Glomerular visceral epithelial cell (primary cell): Measurements from ENCODE around the gene CASKIN1.

ENCODE experiments used
- DNase-seq: peaks from one replicate; pipeline ENCODE4 v3.0.0-alpha.2; 2016; ENCODE audit errors: extremely low spot score

CASKIN1 gene

DNA sequence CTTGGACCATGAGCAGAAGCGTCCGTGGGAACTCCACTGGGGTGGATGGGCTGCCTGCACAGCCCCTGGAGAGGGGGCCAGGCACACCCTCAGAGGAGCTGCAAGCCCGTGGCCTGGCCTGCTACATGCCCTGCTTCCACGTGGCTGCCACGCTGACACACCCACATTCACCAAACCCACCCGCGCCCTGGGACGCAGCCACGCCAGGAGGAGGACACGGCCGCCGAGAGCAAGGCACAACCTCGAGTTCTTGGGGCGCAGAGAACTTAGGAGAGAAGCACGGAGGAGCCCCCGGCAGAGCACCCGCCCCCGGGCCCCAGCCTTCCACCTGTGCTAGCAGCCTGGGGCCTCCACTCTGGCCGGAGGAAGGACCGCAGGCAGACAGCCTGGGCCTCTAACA, 18.8 kb downstream of the CASKIN1 start:
- DNase-seq: no peak

DNA sequence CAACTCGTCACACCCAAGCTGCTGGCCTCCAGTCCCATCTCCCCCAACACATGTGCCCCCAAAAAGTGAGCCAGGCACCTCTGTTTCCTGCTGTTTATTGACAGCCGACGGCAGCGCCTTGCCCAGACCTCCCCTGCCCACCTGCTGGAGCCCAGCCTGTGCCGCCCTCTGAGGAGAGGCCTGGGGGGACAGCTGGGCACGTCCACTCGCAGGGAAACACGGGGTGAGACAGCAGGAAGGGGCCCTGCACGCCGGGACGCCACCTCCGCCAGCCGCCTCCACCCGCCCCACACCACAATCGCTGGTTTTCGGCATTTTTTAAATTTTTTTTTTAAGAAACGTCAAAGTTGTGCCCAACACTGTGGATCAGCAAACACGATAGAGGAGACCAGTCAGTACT, 19.3 kb downstream of the CASKIN1 start:
- no peak for DNase-seq

DNA sequence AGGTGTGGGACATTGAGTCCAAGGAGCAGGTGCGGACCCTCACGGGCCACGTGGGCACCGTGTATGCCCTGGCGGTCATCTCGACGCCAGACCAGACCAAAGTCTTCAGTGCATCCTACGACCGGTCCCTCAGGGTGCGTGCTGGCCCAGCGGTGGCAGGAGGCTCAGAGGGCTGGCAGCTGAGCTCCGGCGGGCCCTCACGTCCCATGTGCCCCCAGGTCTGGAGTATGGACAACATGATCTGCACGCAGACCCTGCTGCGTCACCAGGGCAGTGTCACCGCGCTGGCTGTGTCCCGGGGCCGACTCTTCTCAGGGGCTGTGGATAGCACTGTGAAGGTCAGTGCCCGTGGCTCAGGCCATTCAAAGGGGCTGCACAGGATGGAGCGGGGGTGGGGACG, 20.4 kb downstream of the CASKIN1 start:
- no peak for DNase-seq

DNA sequence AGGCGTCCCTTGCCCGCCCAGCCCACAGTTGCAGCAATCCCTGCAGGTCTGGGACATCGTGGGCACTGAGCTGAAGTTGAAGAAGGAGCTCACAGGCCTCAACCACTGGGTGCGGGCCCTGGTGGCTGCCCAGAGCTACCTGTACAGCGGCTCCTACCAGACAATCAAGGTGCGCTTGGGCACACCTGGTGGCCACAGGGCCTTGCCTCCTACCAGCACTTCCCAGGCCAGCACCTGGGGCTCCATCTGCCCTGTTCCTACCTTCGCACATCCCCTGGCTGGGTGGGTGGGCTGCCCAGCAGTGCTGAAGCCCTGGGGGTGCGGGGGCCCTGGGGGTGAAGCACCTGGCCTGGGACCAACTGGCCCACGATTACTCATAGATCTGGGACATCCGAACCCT, 21.0 kb downstream of the CASKIN1 start:
- no peak for DNase-seq

DNA sequence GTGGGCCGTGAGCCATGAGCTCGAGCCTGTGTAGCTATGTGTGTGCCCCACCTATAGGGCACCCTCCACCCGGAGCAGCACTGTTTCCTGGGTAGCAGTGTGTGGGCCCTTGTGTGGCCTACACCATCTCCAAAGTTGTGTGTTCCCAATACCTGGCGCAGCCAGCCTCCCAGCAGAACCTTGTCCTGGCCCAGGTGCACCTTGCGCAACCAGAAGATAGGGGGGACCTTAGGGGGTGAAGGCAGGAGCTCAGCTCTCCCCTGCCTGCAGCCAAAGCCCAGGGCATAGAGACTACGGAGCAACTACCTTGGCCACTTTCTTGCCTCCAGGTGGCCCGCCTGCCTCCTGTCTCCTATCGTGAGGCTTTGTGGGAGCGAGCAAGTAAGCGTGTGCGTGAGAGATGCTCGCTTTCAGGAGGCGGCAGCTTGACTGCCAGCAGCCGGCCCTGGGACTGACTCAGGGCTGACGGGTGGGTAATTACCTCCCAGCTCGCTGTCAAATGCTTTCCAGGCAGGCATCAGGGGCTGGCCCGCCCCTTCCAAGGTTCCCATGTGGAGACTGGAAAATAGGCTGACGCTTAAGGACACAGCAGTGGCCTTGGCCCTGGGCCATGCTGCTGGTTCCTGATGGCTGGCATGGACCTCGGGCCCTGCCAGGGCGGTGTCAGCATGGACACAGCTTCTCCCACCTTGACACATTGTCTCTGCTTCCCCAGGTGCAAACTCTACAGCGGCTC, 21.8 kb downstream of the CASKIN1 start:
- no peak for DNase-seq

DNA sequence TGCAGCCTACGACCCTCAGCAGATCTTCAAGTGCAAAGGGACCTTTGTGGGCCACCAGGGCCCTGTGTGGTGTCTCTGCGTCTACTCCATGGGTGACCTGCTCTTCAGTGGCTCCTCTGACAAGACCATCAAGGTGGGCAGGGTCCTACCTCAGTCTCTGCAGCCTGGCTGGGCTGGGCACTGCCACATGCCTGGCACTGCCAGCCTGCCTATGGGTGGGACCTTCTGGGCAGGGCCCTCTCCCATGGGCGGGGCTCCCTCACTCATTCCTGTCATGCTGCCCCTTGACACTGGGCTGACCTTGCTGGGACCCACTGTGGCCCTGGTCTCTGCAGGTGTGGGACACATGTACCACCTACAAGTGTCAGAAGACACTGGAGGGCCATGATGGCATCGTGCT, 22.5 kb downstream of the CASKIN1 start:
- no peak for DNase-seq

DNA sequence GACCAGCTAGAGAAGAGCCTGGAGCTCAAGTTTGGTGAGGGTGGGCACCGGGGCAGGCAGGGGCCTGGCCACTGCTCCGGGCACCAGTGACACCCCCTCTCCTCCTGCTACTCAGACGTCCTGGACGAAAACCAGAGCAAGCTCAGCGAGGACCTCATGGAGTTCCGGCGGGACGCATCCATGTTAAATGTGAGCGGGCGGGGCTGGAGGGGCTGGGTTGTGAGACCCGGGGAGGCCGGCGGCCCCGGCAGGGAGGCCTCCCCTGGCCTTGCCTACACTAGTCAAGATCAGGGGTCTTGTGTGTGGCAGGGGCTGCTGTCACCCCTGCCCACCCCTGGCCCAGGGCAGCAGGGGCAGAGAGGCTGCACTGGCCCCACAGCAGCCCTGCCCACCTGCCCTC, 23.0 kb downstream of the CASKIN1 start:
- no peak for DNase-seq

DNA sequence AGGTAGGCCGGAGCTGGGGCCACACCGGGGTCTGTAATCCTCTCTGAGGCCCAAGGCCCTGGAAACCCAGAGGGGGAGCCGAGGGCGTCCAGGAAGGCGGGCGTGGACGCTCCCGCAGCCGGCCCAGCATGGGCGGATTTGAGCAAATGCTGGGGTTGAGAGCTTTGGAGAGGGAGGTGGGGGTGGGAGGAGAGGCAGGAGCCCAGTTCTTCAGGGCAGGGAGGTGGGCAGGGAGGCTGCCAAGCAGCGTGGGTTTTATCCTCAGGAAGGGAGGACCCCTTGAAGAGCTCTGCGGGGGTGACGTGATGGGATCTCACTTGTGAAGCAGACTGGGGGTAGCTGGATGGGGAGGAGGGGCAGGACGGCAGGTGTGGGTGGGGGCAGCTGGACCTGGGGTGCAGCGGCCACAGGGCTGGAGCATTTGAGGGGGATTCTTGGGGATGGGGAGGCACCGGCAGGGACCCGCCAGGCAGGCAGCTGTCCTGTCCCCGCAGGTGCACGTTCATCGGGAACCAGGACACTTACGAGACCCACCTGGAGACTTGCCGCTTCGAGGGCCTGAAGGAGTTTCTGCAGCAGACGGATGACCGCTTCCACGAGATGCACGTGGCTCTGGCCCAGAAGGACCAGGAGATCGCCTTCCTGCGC, 23.6 kb downstream of the CASKIN1 start:
- DNase-seq: no peak

DNA sequence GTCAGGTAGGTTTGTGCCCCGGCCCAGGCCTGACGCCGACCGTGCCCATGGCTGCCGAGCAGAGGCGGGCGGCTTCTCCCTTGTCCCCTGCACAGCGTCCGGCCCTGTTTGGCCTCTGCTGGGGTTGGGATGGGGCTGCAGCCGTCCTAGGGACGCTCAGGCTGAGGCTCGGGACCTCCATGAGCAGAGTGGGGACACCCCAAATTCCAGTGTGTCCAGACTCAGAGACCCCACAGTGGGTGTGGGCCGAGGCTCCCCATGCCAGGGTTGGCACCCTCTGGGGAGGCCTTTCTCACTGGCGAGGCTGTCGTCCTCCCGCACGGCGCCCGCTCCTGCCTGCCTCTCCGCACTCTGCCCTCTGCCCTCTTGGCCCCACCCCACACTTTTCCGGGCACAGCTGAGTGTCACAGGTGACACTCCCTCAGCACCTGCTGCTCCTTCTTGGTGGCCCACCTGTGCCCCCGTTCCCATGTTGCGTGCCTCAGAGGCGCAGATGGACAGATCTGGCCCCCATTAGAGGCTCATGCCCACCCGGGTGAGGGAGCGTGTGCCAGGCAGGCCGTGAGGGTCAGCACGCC, 24.7 kb downstream of the CASKIN1 start:
- no peak for DNase-seq

DNA sequence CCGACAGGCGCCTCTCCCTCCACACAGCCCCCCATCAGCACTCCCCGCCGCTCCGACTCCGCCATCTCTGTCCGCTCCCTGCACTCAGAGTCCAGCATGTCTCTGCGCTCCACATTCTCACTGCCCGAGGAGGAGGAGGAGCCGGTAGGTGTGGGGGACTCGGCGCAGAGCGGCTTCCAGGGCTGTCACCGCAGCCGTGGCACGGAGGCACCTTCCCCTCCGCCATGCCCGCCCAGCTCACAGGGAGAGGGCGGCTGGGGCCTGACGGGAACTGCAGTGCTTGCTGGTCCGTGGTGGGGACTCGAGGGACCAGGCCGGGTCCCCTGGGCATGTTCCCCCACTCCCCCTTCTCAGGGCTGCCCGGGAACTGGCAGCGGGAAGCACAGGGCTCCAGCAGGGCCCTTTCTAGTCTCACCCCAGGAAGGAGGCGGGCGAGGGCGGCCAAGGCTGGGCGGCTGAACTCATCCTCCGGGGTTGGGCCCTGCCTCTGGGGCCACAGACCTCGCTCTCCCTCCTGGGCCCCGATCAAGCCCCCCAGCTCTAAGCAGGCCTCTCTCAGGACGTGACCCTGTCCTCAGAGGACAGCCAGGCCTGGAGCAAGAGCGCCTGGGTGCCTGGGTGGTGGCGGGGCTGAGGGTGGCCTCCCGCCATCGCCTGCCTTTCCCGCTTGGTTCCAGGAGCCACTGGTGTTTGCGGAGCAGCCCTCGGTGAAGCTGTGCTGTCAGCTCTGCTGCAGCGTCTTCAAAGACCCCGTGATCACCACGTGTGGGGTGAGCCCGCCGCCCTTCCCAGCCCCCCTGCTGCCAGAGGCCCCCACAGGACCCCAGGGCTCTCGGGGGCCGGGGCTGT, 25.6 kb downstream of the CASKIN1 start:
- no peak for DNase-seq

DNA sequence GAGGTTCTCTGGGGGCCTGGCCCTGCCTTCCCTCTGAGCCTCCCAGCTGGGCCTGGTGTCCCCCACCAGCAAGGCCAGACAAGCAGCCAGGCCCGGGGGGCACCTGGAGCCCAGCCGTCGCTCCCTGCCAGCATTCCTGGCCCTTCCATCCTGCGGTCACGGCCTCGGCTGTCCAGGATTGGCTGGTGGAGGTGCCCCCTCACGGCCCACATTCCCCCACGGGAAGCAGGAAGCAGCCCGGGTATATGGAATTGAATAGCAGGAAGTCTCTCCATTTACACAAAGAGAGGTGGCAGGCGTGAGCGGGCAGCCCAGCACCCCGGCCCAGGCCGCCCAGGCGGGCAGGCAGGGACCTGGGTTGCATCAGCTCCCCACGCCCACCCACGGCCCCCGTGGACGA, 26.3 kb downstream of the CASKIN1 start:
- DNase-seq: no peak

DNA sequence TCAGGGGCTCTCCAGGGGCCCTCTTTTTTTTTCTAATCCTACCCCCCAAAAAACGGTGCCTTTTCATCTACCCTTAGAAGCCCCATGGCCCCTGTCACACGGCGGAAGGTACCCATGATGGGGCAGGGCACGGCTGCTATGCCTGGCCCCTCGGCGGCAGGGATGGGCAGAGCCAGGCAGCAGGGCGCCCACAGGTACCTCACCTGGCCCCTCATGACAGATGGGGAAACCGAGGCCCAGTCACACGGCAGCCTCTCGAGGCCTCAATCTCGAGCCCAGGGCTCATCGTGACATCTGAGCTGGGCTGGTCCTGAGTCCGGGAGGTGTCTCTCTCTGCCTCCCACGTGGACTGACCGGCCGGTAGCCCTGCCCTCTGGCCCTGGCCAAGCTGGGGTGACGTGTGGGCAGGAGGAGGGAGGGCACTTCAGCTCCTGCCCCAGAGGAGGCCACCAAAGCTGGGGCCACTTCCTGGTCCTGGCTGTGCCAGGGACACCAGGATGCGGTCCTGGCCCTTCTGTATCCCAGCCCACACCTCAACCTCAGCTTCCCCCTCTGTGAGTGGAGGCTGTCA, 29.3 kb downstream of the CASKIN1 start:
- DNase-seq: no peak

DNA sequence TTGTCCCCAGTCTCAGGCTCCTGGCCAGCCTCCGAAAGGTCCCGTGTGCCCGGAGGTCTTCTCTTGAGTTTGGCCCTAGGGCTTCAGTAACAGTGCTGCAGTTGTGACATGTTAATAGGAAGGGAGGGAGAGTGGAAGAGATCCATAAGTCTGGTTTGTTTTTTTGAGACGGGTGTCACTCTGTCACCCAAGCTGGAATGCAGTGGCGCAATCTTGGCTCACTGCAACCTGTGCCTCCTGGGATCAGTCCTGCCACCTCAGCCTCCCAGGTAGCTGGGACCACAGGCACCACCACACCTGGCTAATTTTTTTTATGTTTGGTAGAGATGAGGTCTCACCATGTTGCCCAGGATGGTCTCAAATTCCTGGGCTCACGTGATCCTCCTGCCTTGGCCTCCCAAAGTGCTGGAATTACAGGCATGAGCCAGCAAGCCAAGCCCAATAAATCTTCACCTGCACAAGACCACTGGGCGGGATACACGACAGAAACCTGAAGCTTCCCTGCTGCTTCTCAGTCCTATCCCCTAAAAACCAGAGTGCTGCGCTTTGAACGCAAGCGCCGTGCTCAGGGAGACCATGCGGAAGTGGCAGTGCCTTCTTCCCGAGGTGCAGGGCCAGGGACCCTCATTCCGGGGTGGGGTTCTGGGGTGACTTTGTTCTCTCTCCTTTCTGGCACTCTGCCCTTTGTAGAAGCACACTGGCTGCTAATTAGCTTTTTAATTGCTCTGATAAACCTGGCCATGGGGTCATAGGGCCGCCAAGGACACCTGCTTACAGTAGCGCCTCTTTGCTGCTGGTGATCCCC, 29.9 kb downstream of the CASKIN1 start:
- no peak for DNase-seq

DNA sequence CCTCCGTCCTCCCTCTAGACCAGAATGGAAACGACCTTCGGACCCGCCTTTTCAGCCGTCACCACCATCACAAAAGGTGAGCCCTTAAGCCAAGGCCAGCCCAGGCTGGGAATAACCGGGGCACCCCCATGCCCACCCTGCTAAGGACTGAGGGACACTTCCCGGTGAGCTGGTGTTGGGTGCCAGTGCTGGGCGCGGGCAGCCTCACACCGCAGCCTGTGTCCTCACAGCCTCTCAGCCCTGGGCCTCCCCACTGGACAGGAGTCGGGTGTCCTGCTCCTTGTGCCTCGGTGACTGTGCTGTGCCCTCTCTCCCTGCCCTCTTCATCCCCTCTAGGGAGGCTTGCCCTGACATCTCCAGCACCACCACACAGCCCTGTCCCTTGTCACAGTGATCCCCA, 30.5 kb downstream of the CASKIN1 start:
- no peak for DNase-seq

DNA sequence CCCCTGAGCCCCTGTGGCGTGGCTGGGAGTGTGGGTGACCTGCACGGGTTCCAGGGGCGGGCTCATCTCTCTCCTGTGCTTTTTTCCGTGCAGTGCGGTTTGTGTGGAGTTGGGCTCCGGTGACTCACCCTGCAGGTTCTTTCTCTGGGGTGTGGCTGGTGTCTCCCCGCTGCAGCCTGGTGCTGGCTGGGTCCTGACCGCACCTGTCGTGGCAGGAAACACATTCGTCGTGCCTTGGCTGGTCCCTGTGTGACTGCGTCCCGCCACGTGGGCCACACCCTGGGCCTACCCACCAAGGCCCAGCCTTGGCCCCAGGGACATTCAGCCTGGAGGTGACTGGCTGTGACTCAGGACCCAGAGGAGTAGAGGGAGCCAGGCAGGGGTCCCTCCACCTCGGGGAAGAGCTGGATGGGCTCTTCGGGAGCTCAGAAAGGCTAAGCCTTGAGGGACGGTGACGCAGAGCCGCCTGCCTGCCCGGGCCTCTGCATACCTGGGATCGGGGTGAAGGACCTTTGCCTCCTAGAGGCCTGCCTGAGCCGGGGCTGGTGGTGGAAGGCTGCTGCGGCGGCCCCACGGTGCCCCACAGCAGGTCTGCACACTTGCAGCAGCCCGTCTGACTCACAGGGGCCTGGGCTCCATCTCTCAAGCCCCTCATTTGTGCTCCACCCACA, 33.1 kb downstream of the CASKIN1 start:
- no peak for DNase-seq

DNA sequence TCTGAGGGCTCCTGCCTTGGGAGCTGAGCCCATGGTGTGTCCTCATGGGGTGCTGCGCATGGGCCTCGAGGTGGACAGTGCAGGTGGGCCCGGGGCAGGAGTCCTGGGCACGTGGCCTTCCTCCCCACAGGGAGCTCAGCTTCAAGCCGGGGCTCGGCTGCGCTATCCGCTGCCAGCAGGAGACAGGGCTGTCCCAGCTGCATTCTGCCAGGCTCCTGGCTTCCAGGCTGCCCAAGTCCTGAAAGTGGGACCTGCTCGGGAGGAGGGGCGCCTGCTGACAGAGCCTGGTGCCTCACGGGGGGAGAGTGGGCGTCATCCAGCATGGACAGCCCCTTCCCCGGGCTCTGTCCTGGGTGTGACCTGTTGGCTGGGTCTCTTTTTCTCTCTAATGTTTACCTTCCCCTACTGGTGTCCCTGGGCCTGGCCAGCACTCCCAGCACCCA, 33.7 kb downstream of the CASKIN1 start:
- no peak for DNase-seq

DNA sequence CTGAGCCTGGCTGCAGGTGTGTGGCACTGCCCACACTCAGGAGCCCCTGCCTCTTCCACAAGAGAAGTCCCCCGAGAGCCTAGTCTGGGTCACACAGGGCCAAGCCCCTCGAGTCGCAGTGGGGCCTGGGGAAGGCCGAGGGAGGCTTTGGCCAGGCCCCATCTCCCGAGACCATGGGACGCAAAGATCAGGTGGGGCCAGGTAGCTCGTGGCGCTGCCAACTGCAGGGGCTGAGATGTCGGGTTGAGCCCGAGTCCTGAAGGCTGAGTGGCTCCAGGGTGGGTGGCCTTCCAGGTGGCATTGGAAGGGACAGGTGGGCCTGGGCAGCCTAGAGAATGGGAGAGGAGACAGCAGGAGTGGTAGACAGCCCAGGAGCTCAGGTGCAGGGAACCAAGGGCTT, 34.5 kb downstream of the CASKIN1 start:
- DNase-seq: no peak

DNA sequence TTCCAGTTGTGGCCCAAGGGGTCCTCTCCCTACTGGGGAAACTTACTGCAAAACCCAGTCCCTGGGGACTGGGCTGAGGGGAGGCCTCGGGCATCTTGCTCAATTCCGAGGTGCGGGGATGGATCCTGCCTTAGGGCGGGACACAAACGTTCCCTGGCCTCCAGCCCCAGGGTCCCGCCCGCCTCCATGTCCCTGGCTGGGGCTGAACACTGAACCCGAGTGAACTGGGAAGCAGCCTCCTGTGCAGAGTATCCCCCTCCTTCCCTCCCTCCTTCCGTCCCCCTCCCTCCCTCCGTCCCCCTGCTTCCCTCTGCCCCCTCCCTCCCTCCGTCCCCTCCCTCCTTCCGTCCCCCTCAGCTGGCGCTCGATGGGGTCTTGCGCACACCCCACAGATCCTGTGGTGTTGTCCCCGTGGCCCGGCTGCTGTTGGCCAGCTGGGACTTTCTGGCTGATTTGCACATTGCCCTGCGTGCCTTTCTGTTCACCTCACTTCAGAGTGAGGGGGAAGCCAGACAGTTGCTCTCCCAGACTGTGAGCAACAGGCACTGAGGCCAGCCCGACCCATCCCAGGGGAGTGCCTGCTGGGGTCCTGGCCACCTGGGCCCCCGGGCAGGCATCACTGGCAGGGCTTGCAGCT, 35.4 kb downstream of the CASKIN1 start:
- no peak for DNase-seq

DNA sequence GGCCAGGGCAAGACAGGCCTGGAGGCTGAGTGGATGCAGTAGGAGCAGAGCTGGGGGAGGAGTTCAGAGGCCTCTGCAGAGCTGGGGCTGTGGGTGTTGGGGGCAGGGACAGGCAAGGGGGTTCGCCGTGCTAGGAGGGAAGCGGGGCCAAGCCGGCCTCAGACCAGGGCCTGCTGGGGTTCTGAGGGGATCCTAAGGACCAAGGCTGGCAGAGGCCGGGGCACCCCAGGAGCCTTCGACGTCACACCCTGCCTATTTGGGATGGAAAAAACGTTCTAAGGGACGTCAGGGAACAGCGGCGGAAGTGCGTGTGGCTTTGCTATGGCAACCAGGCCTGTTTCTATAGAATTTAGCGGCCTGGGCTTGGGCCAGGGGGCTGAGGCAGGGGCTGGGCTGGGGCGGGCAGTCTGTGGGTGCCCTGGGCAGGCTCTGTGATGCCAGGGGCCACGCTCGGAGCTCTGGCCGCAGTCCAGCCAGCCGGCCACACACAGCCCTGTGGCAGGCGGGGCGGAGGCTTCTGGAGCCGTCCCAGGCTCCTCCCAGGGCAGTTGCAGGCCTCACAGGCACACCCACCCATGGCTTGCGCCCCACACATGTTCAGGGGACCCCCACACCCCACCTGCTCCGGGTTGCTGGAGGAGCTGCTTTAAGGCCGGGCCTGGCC, 37.1 kb downstream of the CASKIN1 start:
- DNase-seq: no peak

DNA sequence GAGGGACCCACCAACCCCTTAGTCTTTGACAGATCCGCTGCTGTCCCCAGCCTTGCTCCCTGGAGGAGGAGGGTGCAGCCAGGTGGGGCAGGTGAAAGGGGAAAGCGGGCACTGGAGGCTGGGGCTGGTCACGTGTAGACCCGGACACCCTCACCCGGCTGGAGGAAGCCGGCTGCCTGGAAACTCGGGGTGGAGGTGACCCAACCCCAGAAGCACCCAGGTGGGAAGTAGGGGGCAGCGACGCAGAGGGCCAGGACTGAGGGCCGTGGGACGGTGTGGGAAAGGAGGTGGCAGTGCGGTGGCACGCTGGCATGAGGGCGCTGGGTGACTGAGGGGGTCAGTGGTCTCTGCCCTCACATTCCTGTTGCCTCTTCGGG, 38.2 kb downstream of the CASKIN1 start:
- no peak for DNase-seq
